Measurements from ENCODE around the gene PTPRR. TPM values are rescaled to one million over a fixed set of nuclear protein-coding genes. Genes with fewer than 3 reads are reported as not detected.

The PTPRR gene
- total RNA-seq, 1 donor from 2014 or later = 0.55 TPM

DNA sequence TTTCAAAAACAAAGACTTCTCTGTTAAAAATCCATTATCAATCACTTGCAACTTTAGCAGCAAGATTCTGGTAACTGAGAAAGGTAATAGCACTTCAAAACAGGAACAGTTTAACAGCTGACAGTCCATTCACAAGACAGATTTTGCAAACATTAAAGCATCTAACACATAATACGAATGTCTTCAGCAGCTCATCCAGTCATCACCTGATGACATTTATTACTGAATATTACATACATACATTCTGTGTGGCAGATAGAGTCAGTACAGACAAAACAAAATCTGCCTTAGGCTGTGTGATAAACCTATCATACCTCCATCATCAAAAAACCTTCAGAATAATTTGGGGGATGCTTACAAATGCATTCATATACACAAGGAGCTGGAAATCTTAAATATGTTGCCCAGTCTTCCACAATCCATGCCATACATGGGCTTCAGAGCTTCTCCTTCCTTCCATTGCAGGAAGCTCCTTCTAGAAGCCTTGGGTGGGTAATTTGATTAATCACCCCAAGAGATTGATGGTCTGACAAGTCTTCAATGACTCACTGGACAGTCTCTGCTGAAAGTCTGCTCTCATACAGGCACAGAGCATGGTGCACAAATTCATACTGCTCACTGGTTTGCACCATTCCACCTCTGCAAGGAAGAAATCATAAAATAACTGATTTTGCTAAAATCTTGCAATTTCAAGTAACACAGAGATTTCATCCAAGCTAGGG is 281.7 kb downstream of the PTPRR start:
- no peak for ATAC-seq
- intact Hi-C loops (cut with micrococcal nuclease) = no loop called here
- no peak for DNase-seq

DNA sequence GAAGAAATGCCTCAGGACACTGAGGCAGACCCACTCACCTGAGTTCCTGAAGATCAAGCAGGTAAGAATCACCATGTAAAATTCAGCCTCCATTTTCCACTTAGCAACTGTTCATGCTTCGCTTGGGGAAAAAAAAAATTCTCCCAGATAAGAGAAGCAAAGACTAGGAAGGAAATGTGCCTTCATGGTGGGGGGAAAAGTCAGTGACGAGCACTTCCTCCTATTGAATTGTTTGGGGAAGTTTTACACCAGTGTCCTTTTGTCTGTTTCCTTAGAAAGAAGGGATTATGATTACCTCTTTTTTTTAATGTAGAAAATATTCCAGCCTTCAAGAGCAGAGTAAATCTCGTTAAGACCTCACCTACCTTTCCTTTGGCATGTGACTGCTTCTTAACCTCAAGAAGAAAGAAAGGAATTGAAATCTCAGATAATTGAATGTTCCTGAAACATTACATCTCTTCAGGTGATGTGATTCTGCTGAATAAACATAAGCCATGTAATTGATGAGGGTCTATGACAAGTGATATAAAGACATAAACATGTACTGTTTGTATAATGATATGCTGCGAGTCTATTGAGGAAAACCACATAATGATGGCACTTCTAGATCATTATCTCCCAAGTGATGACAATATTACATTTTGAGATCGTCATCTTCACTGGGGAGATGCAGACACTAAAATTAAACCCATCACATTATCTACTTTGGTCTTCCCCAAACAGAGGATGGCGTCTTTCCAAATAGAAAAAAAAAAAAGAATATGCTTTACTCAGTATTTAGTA is 283.0 kb downstream of the PTPRR start, which contains the start of gene PTPRB:
Gene PTPRB (minus strand): TSS at position 127 of the 783 bp plus-strand sequence. CDS start 34 bp downstream, at position 93.
- intact Hi-C loops (cut with micrococcal nuclease) = no loop called here
- ATAC-seq = no peak

DNA sequence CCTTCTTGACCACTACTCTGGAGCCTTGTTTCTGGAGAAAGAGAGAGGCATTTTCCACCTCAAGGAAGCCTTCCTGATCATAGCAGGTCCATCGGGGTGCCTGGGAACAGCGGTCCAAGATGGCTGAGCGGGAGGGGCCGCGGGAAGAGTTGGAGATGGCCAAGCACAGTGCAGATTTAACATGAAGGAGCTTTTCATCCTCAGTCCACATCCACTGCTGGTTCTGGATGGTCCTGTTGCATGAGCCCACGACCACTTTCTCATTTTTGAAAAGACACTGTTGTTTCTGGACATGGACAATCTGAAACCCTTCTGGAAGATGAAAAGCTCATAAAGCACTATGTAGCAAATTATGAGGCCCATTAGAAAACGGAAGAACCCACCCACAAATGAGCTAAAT is 284.8 kb downstream of the PTPRR start:
- no peak for DNase-seq
- intact Hi-C loops (cut with micrococcal nuclease) = no loop called here
- no peak for ATAC-seq

More for the DNA sequence above, 283.0 kb downstream of the PTPRR start, which contains the start of gene PTPRB:
- DNase-seq = no peak

DNA sequence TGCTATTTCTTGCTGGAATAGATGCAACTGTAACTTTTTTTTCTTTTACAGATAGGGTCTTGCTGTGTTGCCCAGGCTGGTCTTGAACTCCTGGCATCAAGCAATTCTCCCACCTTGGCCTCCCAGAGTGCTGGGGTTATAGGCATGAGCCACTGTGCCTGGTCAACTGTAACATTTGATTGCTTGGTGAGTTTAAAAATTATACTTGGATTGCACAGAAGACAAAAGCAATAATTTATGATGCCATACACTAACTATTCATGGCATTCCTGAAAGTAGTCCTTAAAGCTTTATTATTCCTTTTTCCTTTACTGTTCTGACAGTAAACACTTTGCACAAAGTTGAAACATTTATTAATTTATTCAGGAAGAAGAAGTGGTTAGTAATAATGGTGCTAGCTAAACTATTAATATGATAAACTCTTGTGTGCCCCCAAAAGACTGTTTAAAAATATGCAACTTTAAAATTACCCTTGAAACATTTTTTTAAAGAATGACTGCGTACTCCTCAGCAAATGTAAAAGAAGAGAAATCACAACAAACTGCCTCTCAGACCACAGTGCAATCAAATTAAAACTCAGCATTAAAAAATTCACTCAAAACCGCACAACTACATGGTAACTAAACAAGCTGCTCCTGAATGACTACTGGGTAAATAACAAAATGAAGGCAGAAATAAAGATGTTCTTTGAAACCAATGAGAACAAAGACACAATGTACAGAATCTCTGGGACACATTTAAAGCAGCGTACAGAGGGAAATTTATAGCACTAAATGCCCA is 291.6 kb downstream of the PTPRR start:
- intact Hi-C loops (cut with micrococcal nuclease) = no loop called here
- no peak for DNase-seq

DNA sequence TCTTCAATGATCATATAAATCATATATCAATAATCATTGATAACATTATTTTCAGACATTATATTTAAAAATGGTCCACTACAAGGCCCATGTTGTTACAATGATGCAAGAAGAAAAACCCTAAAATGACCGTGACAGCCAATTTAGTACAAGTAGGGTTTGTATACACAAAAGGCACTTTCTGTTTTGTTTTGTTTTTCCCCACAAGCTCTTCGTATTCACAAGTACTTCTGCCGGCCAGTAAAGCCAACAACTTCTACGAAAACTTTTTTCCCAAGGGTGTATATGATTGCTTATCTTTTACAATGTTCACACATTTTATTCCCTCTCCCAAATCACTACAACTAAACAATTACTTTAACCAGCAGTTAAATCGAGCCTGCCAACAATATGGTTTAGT is 292.9 kb downstream of the PTPRR start:
- intact Hi-C loops (cut with micrococcal nuclease) = no loop called here
- no peak for ATAC-seq
- no peak for DNase-seq

More for the DNA sequence above, 291.6 kb downstream of the PTPRR start:
- no peak for ATAC-seq

DNA sequence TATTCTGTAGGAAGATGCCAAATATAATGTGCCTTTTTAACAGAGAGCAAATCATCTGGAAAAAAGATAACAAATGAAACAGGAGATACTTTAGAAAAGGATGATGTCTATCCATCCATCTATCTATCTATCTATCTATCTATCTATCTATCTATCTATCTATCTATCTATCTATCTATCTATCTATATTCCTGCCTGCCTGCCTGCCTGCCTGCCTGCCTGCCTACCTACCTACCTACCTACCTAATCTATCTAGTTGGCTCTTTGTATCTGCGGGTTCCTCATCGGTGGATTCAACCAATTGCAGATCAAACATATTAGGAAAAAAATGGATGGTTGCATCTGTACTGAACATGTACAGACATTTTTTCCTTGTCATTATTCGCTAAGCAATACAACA is 294.4 kb downstream of the PTPRR start:
- intact Hi-C loops (cut with micrococcal nuclease) = no loop called here
- ATAC-seq = no peak
- DNase-seq = no peak

DNA sequence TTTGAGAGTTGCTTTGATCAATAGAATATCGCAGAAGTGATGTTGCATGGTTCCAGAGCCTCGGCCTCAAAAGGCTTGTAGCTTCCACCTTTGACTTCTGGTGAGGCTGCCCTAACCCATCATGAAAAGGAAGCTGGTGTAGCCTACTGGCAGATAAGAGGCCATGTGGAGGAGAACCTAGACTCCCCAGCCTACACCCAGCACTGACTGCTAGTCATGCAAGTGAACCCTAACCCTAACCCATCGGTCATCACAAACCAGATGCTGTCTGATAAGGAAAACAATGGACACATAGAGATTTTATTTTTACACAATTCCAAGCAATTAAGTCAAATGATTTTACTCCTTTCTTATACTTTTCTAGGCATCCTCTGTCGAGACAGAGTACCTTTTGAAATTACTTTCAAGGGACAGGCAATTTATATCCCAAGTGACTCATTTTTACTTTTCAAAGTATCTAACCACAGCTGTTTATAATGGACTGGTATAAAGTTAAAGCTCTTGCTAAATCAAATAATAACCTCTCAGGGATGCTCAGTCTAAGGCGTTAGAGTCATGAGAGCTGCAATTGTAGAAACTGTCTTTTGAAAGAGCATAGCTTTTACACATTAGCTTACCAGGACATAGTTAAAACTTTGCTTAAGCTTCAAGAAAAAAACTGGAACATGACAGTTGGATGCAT is 300.9 kb downstream of the PTPRR start:
- ATAC-seq = no peak
- no peak for DNase-seq
- intact Hi-C loops (cut with micrococcal nuclease) = no loop called here

DNA sequence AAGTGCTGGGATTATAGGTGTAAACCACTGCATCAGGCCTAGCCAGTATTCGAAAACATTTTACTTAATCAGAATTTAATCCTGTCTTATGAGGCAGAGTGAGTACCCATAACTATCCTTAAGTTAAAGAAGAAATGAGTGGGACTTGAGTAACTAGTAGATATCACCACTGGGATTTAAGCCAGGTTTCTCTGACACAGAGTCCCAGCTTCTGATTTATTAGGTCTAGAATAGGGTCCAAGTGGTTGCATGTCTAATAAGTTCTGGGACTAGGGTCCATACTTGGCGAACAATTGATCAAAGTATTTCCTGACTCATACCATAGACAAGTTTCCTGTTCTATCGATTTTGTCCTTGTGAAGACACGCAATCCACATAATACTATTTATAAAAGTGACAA is 302.2 kb downstream of the PTPRR start:
- DNase-seq (no peak), ATAC-seq (no peak)
- intact Hi-C loops (cut with micrococcal nuclease) = no loop called here

DNA sequence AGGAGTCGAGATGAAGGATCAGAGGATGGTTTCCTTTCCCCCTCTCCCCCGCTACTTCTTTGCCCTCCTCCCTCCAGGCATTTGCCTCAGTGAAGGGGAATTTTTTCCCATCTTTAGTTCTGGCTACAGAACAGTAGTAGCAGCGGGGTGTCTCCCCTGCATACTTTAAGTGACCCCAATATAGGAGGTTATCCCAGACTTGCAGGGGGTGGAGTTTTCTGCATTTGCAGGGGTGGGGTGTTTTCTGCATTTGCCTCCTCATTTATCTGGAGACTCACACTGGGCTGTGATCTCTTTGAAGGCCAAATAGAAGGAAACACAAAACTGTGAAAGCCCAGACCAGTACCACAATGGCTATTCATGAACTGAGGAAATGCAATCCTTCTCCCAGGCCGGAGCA is 303.1 kb downstream of the PTPRR start:
- DNase-seq (no peak), ATAC-seq (no peak)
- intact Hi-C loops (cut with micrococcal nuclease) = no loop called here

DNA sequence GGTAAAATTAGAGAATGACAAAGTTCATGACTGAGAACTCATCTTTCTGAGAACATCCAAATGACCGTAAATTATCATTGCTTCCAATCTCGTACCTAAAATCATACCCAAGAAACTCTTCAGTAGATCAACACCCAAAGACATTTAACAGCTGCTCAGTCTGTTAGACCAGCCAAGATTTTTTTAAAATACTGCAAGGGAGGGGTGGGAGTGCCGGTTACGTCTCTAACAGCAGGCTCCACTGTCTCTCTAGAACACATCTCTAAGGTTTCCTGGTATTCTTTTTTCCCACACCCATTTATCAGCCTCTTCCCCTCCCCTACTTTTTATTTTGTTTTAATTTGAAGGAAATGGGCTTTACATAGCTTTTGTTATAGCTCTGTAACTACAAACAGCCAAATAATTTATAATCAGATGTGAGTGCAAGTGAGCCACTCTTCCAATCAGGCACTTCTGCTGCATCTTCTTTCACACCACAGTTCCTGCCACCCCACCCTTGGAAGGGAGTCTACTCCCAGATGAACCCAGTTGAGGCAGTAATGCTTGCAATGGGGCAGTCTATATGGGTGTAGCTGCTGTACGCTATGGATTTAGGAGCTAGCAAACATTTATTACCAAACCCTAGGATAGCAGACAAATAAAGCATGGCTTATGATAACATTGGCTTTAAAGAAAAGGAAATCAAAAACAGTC is 305.2 kb downstream of the PTPRR start:
- intact Hi-C loops (cut with micrococcal nuclease) = no loop called here
- peak; percentile 39 for ATAC-seq
- no peak for DNase-seq

DNA sequence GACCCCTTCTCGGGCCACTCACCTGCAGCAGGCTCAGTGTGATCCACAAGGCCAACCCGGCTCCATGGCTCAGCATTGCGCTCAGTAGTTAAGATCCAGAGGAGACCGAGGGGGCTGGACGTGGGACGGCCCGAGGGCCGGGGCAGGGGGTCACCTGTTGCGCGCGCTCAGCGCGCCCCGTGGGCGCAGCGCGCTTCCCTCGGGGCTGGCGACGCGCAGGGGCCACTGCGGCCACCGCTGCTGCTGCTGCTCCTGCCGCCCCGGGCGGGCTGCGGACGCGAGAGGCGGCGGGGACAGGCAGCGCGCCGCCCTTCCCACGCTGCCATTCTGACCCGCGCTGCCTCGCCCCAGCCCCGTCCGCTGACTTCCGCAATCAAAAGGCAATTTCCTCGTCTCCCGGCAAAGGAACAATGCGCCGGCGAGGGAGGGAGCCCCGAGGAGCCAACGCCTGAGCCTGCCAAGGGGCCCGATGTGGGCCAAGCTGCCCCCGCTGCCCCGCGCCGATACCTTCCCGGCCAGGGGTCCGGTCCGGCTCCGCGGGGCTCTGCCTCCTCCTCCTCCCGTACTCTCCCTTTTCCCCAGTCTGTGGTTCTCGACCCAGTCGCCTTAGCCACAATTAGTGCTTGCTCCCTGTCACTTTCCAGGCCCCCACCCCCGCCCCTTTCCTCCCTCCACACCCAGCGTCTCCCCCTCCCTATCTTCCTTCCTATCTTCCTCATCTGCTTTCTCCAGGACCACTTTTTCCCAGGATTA is 310.6 kb downstream of the PTPRR start:
- ATAC-seq (peak; percentile 90), DNase-seq (peak; percentile 70)
- intact Hi-C loops (cut with micrococcal nuclease) = no loop called here

DNA sequence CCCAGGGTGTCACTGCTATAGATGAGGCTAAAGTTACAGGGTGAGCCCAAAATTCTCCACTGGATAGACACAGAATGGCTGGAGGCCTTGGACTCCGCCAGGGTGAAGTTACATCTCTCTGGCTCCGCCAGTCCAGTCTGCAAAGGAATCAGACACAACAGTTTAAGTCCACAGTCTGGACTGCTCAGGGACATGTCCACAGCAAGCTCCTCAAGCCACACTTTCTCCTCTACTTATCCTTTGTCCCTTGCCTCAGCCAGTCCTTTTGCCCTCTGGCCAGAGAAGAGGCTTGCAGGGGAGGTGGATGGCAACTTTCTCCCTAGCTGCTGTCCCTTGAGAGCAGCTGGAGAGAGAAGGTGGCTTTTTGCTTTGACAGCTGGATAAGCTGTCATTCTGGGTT is 311.3 kb downstream of the PTPRR start:
- no peak for DNase-seq
- intact Hi-C loops (cut with micrococcal nuclease) = no loop called here
- no peak for ATAC-seq

DNA sequence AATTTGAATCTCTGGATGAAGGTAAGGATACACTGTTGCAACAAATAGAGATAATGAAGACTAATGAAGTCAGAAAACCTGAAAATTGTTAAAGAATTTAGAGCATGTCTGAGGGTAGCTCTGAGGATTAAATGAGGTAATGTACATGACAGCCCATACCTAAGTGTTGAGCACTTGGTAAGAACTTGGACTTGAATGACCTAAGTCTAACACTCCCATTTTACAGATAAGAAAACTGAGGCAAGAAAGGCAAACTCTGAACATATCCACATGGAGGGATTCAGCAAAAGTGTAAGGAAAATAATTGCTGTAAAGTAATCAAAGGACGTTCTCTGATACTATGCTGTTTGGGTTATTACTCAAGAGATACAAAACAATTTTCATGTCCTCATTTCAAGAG is 312.4 kb downstream of the PTPRR start:
- intact Hi-C loops (cut with micrococcal nuclease) = no loop called here
- no peak for ATAC-seq
- no peak for DNase-seq

DNA sequence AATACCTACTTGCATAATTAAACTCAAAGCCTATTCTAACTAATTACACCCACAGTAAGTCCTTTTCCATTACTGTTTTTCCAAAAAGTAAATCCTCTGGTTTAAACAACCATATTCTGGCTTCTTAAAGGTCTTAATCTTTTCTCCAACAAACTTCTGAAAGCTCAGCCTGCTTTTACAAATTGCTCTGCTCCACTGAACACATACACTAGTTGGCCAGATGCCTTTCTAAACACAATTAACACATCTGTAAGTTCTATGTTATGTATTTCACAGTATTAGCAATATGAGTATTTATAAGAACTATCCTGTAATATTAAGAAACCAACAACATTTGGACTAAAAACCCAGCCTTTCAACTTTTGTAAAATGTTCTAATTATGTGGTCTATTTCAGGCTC is 313.4 kb downstream of the PTPRR start:
- DNase-seq = no peak
- no peak for ATAC-seq
- intact Hi-C loops (cut with micrococcal nuclease) = no loop called here

DNA sequence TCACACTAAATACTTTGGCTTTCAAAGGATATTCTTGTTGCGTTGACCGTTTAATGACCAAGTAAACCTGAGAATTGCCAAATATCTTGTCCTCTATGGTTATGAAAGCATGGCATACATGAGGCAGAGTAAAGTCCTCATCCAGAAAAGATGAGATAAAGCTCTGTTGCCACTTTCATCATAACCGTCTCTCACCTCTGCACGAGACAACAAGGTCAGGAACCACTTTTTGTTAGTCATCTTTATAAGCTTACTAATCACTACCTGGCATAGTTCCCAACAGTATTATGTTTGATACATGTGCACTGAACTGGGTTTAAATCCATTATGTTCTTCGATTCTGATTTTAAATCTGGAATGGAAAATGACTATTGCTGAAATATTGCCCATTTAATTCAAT is 314.6 kb downstream of the PTPRR start:
- intact Hi-C loops (cut with micrococcal nuclease) = no loop called here
- no peak for DNase-seq
- ATAC-seq = no peak

DNA sequence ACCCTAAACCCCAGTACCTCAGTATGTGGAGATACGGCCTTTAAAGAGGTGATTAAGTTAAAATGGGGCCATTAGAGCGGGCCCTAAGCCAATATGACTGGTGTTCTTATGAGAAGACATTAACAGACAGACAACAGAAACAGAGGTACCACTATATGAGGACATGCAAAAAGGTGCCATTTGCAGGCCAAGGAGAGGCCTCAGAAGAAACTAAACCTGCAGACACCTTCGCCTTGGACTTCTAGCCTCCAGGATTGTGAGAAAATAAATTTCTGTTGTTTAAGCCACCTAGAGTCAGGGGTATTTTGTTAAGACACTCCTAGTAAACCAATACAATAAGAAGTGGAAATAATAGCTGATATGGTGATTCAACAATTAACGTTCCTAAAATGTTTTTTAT is 315.9 kb downstream of the PTPRR start:
- intact Hi-C loops (cut with micrococcal nuclease) = no loop called here
- ATAC-seq (no peak), DNase-seq (no peak)

DNA sequence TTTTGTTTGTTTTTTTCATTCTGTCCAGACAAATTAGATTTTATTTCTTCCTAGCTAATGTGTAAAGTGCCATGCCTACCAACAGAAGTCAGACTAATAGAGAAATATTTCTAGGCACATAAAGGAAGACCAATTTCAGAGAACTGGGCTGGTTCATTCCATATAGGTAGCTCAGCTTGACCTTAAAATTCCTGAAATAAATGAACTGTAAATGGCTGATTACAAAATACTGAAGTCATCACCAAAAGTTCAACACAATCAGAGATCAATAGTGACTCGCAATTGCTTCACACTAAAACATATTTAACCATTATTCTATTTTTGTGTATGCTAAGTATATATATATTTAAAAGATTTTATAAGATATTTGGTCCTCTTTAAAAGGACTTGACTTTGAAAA is 317.5 kb downstream of the PTPRR start:
- DNase-seq (no peak), ATAC-seq (no peak)
- intact Hi-C loops (cut with micrococcal nuclease) = no loop called here
